ENCODE data around the gene VSTM2L. TPM values are rescaled to one million over a fixed set of nuclear protein-coding genes. Genes with fewer than 3 reads are reported as not detected.

VSTM2L gene
- total and polyA plus RNA-seq, 2 of the 13 experiments (the other 11 are each of a cell fraction or from before 2014, with no cell fraction given) = not detected

DNA sequence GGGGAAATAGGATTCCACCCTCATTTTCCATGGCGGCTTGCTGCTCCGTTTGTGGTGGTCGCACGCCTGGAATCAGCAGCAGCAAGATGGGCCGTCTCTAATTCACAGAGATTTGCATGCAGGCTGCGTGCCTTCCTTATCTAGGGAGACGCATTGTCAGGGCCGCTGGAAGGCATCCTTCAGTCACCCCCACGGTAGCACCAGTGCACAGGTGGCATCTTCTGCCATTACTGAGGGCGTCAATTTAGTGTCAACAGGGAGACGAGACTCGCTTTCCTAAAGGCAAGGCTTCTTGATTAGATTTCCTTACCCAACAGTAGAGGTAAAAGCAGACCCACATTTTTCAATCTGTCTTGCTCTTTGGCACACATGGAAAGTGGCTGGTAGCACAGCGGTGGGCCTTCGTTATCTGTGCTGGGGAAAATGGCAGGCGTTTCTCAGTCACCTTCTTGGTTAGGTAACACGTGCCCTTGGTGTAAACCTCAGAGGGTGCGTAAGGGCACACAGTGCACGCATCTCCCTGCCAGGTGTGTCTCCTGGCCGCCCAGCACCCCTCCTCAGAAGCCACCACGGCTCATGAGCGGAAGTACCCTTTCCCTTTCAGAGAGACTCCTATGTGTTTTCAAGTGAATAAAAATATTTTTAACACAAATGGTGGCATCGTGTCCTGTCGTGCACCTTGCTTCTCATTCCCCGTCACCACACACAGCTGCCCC, 27.3 kb upstream of the VSTM2L start:
- 96% methylated on average over 24 of the region's 24 CpGs for WGBS (ENCODE audit: low lambda C conversion rate)
- no peaks in the 10 kb centered on the region for H3K27me3 ChIP-seq (ENCODE audit: control insufficient read depth in 1 of 2, insufficient read depth in 2 of 2, low read length in 2 of 2)
- TF ChIP-seq SNAI1 (CRISPR knock-in tag; IDR thresholded peaks at IDR 0.05; ENCODE audit: borderline replicate concordance) (no peak), THAP11 (CRISPR knock-in tag; IDR thresholded peaks at IDR 0.05) (no peak), SOX5 (CRISPR knock-in tag; IDR thresholded peaks at IDR 0.05; ENCODE audit: borderline replicate concordance) (no peak), FOXM1 (CRISPR knock-in tag; IDR thresholded peaks at IDR 0.05) (no peak), ZNF567 (CRISPR knock-in tag; IDR thresholded peaks at IDR 0.05; ENCODE audit: borderline replicate concordance) (no peak), ZSCAN29 (CRISPR knock-in tag; conservative IDR thresholded peaks at IDR 0.05) (no peak), SIN3A (IDR thresholded peaks at IDR 0.05; ENCODE audit: borderline replicate concordance, low read depth, low read length) (no peak), ZNF746 (CRISPR knock-in tag; IDR thresholded peaks at IDR 0.05) (no peak), RFX5 (IDR thresholded peaks at IDR 0.05; ENCODE audit: low read depth, low read length) (no peak)
- TF ChIP-seq, protein P1, sequence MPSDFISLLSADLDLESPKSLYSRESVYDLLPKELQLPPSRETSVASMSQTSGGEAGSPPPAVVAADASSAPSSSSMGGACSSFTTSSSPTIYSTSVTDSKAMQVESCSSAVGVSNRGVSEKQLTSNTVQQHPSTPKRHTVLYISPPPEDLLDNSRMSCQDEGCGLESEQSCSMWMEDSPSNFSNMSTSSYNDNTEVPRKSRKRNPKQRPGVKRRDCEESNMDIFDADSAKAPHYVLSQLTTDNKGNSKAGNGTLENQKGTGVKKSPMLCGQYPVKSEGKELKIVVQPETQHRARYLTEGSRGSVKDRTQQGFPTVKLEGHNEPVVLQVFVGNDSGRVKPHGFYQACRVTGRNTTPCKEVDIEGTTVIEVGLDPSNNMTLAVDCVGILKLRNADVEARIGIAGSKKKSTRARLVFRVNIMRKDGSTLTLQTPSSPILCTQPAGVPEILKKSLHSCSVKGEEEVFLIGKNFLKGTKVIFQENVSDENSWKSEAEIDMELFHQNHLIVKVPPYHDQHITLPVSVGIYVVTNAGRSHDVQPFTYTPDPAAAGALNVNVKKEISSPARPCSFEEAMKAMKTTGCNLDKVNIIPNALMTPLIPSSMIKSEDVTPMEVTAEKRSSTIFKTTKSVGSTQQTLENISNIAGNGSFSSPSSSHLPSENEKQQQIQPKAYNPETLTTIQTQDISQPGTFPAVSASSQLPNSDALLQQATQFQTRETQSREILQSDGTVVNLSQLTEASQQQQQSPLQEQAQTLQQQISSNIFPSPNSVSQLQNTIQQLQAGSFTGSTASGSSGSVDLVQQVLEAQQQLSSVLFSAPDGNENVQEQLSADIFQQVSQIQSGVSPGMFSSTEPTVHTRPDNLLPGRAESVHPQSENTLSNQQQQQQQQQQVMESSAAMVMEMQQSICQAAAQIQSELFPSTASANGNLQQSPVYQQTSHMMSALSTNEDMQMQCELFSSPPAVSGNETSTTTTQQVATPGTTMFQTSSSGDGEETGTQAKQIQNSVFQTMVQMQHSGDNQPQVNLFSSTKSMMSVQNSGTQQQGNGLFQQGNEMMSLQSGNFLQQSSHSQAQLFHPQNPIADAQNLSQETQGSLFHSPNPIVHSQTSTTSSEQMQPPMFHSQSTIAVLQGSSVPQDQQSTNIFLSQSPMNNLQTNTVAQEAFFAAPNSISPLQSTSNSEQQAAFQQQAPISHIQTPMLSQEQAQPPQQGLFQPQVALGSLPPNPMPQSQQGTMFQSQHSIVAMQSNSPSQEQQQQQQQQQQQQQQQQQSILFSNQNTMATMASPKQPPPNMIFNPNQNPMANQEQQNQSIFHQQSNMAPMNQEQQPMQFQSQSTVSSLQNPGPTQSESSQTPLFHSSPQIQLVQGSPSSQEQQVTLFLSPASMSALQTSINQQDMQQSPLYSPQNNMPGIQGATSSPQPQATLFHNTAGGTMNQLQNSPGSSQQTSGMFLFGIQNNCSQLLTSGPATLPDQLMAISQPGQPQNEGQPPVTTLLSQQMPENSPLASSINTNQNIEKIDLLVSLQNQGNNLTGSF (CRISPR knock-in tag; IDR thresholded peaks at IDR 0.05) = no peak
- TF ChIP-seq, protein P2, sequence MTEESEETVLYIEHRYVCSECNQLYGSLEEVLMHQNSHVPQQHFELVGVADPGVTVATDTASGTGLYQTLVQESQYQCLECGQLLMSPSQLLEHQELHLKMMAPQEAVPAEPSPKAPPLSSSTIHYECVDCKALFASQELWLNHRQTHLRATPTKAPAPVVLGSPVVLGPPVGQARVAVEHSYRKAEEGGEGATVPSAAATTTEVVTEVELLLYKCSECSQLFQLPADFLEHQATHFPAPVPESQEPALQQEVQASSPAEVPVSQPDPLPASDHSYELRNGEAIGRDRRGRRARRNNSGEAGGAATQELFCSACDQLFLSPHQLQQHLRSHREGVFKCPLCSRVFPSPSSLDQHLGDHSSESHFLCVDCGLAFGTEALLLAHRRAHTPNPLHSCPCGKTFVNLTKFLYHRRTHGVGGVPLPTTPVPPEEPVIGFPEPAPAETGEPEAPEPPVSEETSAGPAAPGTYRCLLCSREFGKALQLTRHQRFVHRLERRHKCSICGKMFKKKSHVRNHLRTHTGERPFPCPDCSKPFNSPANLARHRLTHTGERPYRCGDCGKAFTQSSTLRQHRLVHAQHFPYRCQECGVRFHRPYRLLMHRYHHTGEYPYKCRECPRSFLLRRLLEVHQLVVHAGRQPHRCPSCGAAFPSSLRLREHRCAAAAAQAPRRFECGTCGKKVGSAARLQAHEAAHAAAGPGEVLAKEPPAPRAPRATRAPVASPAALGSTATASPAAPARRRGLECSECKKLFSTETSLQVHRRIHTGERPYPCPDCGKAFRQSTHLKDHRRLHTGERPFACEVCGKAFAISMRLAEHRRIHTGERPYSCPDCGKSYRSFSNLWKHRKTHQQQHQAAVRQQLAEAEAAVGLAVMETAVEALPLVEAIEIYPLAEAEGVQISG (CRISPR knock-in tag; IDR thresholded peaks at IDR 0.05) = no peak
- H3K36me3 ChIP-seq (replicated peaks in 1 of 2; ENCODE audit: control insufficient read depth in 1 of 2, insufficient read depth in 2 of 2, low read length in 2 of 2) = peaks cover 14 to 27% of the 10 kb centered on the region in 2 experiments; a peak in 4 of 5 replicates
- H3K4me3 ChIP-seq (replicated peaks in 1 of 3; ENCODE audit: insufficient read depth in 1 of 3, low read depth in 2 of 3, low read length in 3 of 3) = no peak overlapping the region
- BruUV-seq (replicated peaks) = no TSS peak
- H3K9ac ChIP-seq (ENCODE audit: insufficient read depth, low read depth, low read length) = no peak overlapping the region
- no peak for ATAC-seq
- H3K4me2 ChIP-seq (ENCODE audit: low read depth, low read length) = no peak overlapping the region
- no peaks in the 10 kb centered on the region for H4K20me1 ChIP-seq (ENCODE audit: insufficient read depth, low read length)
- CTCF ChIA-PET (ENCODE audit: low intra/inter-chr PET ratio, low total read pairs) = no interaction called here
- H3K79me2 ChIP-seq (ENCODE audit: insufficient read depth, low read length) = no peaks in the 10 kb centered on the region
- H3K9me3 ChIP-seq (ENCODE audit: low read length) = no peaks in the 10 kb centered on the region
- POLR2A ChIA-PET = no interaction called here
- FAIRE-seq = no peak
- peaks cover 30% of the 10 kb centered on the region for H3K4me1 ChIP-seq (ENCODE audit: insufficient read depth, low read length)
- no peak overlapping the region for H2AFZ ChIP-seq (ENCODE audit: low read length)
- no peak overlapping the region for H3K27ac ChIP-seq (ENCODE audit: extremely low read length, insufficient read depth, low read length)
- in situ Hi-C loops (cut with HindIII; ENCODE audit: extremely low pct_ligation_motif_present, low pct_unique_long_range_greater_than_20kb) (no loop called here), intact Hi-C loops (cut with micrococcal nuclease; ENCODE audit: unreplicated experiment) (no loop called here)
- no peak for DNase-seq (ENCODE audit: low spot score)

Measured in HepG2 (cell line).